K562 treated with DMSO at 1 percent for 24 hours (cell line): ENCODE data around the gene CLEC3A. TPM values are rescaled to one million over a fixed set of nuclear protein-coding genes. Genes with fewer than 3 reads are reported as not detected.

Source experiments
- total RNA-seq: library from RNA; unstranded; fragments of 300-600 nt; gene quantifications from 2 replicates; pipeline ENCODE4 v1.2.3, GENCODE V29; 2022; ENCODE audit warnings: low read depth; ENCODE audit not compliant: insufficient read depth

CLEC3A gene
- total RNA-seq, result not detected in 2 replicates

GRCh38 chr16:78022347-78023060 is at the start of gene CLEC3A:
CLEC3A (plus strand) TSS chr16:78022548; CDS start chr16:78022627, 79 bp downstream.

Other genes with a start within 250 kb of the CLEC3A start
- not detected in 2 replicates for gene VAT1L, start 234.0 kb upstream of the CLEC3A start, total RNA-seq
- 11.2 and 12.4 TPM in 2 replicates for gene WWOX, start 77.1 kb downstream of the CLEC3A start, total RNA-seq